Measurements from ENCODE around the gene MAP3K2.
"Not testable (repeated sequence)": the region's sequence is repeated elsewhere in the genome, so short reads cannot be mapped to it uniquely, and the experiment has no call there.

MAP3K2 gene

DNA sequence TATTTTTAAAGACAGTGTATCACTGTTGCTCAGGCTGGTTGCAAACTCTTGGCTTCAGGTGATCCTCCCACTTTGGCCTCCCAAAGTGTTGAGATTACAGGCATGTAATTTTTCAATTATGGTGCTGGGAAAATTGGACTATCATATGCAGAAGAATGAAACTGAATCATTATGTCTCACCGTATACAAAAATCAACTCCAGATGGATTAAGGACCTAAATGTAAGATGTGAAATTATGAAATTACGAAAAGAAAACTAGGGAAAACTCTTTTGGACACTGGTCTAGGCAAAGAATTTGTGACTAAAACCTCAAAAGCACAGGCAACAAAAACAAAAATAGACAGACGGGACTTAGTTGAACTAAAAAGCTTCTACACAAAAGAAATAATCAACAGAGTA, 31.2 kb downstream of the MAP3K2 start:
- H3K4me1 ChIP-seq, result no peaks in the 10 kb centered on the region
- TF ChIP-seq, protein P1, sequence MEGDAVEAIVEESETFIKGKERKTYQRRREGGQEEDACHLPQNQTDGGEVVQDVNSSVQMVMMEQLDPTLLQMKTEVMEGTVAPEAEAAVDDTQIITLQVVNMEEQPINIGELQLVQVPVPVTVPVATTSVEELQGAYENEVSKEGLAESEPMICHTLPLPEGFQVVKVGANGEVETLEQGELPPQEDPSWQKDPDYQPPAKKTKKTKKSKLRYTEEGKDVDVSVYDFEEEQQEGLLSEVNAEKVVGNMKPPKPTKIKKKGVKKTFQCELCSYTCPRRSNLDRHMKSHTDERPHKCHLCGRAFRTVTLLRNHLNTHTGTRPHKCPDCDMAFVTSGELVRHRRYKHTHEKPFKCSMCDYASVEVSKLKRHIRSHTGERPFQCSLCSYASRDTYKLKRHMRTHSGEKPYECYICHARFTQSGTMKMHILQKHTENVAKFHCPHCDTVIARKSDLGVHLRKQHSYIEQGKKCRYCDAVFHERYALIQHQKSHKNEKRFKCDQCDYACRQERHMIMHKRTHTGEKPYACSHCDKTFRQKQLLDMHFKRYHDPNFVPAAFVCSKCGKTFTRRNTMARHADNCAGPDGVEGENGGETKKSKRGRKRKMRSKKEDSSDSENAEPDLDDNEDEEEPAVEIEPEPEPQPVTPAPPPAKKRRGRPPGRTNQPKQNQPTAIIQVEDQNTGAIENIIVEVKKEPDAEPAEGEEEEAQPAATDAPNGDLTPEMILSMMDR (IDR thresholded peaks at IDR 0.05; ENCODE audit: low read depth, low read length), result no peak
- H3K4me3 ChIP-seq (ENCODE audit: low read depth, low read length), result no peak overlapping the region
- H3K9me3 ChIP-seq, result no peaks in the 10 kb centered on the region
- DNase-seq, result no peak
- no peaks in the 10 kb centered on the region for H3K27me3 ChIP-seq
- no peaks in the 10 kb centered on the region for H3K36me3 ChIP-seq

DNA sequence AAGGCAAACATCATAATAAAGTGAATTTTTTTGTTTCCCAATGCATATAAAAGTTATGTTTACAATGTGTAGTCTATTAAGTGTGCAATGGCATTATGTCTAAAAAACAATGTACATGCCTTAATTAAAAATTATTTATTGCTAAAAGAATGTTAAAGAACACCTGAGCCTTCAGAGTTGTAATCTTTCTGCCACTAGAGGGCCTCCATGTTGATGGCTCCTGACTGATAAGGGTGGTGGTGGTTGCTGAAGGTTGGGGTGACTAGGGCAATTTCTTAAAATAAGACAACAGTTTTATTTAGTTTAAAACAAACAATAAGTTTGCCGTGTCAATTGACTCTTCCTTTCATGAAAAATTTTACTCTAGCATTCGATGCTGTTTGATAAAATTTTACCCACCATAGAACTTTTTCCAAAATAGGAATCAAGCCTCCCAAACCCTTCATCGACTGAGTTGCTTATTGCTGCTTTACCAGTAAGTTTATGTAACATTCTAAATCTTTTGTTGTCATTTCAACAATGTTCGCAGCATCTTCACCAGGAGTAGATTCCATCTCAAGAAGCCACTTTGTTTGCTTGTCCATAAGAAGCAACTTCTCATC, 32.3 kb downstream of the MAP3K2 start:
- Histone ChIP-seq H3K9me3 (no peaks in the 10 kb centered on the region), H3K4me1 (no peaks in the 10 kb centered on the region), H3K4me3 (ENCODE audit: low read depth, low read length) (no peak overlapping the region), H3K27me3 (no peaks in the 10 kb centered on the region), H3K36me3 (no peaks in the 10 kb centered on the region)
- TF ChIP-seq, protein P1 (IDR thresholded peaks at IDR 0.05; ENCODE audit: low read depth, low read length), result peak; percentile 64
- no peak for DNase-seq

DNA sequence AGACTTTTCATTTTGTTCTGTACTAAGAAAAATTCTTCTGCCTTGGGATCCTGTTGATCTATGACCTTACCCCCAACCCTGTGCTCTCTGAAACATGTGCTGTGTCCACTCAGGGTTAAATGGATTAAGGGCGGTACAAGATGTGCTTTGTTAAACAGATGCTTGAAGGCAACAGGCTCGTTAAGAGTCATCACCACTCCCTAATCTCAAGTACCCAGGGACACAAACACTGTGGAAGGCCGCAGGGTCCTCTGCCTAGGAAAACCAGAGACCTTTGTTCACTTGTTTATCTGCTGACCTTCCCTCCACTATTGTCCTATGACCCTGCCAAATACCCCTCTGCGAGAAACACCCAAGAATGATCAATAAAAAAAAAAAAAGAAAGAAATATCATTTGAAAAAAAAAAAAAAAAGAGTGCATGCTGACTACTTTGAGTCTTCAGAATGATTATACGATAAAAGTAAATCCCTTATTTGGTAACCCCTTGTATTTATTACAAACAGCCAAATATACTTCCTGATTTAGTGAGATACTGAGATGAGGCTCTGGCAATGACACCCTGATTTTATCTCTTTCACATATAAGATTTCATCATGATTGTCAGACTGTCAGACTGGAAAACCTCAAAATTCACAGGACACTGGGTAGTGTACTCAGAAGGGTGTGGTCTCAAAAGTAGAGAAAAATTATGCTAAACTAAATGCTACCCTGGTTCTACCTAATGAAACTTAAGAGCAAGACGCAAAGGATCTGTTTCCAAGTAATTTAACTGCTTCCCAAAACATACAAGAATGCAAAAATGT, 33.7 kb downstream of the MAP3K2 start:
- H3K27me3 ChIP-seq; H3K9me3 ChIP-seq; DNase-seq; H3K4me1 ChIP-seq; H3K36me3 ChIP-seq; H3K4me3 ChIP-seq (ENCODE audit: low read depth, low read length): not testable (repeated sequence)

DNA sequence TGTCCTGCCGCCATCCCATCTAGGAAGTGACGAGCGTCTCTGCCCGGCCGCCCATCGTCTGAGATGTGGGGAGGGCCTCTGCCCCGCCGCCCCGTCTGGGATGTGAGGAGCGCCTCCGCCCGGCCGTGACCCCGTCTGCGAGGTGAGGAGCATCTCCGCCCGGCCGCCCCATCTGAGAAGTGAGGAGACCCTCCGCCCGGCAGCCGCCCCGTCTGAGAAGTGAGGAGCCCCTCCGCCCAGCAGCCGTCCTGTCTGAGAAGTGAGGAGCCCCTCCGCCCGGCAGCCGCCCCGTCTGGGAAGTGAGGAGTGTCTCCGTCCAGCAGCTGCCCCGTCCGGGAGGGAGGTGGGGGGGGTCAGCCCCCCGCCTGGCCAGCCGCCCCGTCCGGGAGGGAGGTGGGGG, 34.6 kb downstream of the MAP3K2 start:
- not testable (repeated sequence) for H3K4me1 ChIP-seq; H3K36me3 ChIP-seq; H3K27me3 ChIP-seq; DNase-seq; H3K4me3 ChIP-seq (ENCODE audit: low read depth, low read length); H3K9me3 ChIP-seq

DNA sequence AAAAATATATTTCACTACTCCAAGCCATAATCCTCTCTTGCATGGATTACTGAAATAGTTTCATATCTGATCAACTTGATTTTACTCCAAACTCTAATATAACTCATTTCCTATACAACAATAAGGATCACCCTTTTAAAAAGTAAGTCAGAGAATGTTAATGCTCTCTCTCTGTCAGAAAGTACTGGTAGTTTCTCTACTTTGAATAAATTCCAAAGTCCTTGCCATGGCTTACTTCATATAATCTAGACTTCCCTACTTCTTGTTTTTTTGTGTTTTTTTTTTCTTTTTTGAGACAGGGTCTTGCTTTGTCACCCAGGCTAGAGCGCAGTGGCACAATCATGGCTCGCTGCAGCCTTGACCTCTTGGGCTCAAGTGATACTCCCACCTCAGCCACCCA, 36.2 kb downstream of the MAP3K2 start:
- no peak overlapping the region for H3K4me3 ChIP-seq (ENCODE audit: low read depth, low read length)
- H3K36me3 ChIP-seq, result no peaks in the 10 kb centered on the region
- no peak for DNase-seq
- H3K9me3 ChIP-seq, result no peaks in the 10 kb centered on the region
- TF ChIP-seq, protein P1 (IDR thresholded peaks at IDR 0.05; ENCODE audit: low read depth, low read length), result no peak
- no peaks in the 10 kb centered on the region for H3K4me1 ChIP-seq
- no peaks in the 10 kb centered on the region for H3K27me3 ChIP-seq

DNA sequence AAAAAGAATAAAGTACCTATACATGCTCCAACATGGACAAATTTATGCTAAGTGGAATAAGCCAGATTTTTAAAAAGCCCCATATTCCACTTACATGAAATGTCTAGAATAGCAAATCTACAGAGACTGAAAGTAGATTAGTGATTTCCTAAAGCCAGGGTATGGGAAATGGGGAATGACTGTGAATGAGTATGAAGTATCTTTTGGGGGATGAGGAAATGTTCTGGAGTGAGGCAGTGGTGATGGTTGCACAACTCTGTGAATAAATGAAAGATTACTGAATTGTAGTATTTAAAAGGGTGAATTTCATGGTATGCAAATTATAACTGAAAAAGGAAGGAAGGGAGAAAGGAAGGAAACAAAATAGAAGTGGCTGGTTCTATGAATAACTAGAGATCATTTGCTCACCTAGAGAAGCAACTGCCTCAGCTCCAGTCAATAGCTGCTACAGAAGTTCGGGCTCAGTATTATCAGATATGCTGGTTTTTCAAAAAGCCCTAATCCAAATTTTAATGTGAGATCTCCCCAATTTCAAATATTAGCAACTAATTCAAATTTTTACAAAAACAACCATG, 39.3 kb downstream of the MAP3K2 start:
- H3K27me3 ChIP-seq, result no peaks in the 10 kb centered on the region
- TF ChIP-seq, protein P1 (IDR thresholded peaks at IDR 0.05; ENCODE audit: low read depth, low read length), result no peak
- no peaks in the 10 kb centered on the region for H3K36me3 ChIP-seq
- H3K9me3 ChIP-seq, result no peaks in the 10 kb centered on the region
- no peaks in the 10 kb centered on the region for H3K4me1 ChIP-seq
- H3K4me3 ChIP-seq (ENCODE audit: low read depth, low read length), result no peak overlapping the region
- no peak for DNase-seq

DNA sequence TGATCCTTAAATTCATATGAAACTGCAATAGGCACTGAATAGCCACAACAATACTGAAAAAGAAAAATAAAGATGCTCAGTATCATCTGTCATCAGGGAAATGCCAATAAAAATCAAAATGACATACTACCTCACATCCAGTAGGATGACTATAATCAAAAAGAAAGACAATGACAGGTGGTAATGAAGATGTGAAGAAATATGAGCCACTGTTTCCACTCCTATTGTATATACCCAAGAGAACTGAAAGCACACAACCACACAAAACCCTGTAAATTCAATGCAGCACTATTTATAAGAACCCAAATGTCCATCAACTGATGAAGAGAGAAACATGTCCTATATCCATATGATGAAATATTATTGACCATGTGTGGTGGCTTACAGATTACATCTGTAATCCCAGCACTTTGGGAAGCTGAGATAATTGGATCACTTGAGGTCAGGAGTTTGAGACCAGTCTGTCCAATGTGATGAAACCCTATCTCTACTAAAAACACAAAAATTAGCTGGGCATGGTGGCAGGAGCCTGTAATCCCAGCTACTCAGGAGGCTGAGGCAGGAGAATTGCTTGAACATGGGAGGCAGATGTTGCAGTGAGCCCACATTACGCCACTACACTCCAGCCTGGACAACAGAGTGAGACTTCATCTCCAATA, 39.9 kb downstream of the MAP3K2 start:
- no peak for DNase-seq
- H3K9me3 ChIP-seq, result no peaks in the 10 kb centered on the region
- H3K36me3 ChIP-seq, result no peaks in the 10 kb centered on the region
- H3K27me3 ChIP-seq, result no peaks in the 10 kb centered on the region
- no peaks in the 10 kb centered on the region for H3K4me1 ChIP-seq
- H3K4me3 ChIP-seq (ENCODE audit: low read depth, low read length), result no peak overlapping the region
- TF ChIP-seq, protein P1 (IDR thresholded peaks at IDR 0.05; ENCODE audit: low read depth, low read length), result no peak

All from BE2C (cell line).